Daoy (cell line): ENCODE measurements around the gene RNF17. TPM values are rescaled to one million over a fixed set of nuclear protein-coding genes. Genes with fewer than 3 reads are reported as not detected.
A peak's percentile ranks its signal among the peaks of the same experiment; 100 is the strongest.

Experiments used
- DNase-seq: peaks from one replicate; pipeline ENCODE4 v3.0.0-alpha.2; 2015; ENCODE audit warnings: low read depth
- total RNA-seq: library from RNA; depleted of rRNA; stranded (reverse); fragments of >200 nt; shearing (Covaris generic); gene quantifications from 2 replicates; pipeline ENCODE4 v1.2.3, GENCODE V29; 2014

RNF17 gene
- total RNA-seq, 1 experiment from 2014 or later = not detected

GRCh38 chr13:24894972-24895300, 131.0 kb downstream of the RNF17 start:
- no peak for DNase-seq

- DNase-seq = no peak
Measured at GRCh38 chr13:24896061-24896460, 132.1 kb downstream of the RNF17 start.

- DNase-seq = no peak
Measured at GRCh38 chr13:24897293-24897692, 133.3 kb downstream of the RNF17 start.

GRCh38 chr13:24899601-24900000, 135.6 kb downstream of the RNF17 start:
- no peak for DNase-seq

GRCh38 chr13:24900507-24900906, 136.5 kb downstream of the RNF17 start:
- no peak for DNase-seq

GRCh38 chr13:24905242-24905641, 141.3 kb downstream of the RNF17 start:
- DNase-seq = no peak

GRCh38 chr13:24906268-24906667, 142.3 kb downstream of the RNF17 start:
- DNase-seq = no peak

- DNase-seq = no peak
Measured at GRCh38 chr13:24910502-24911132, 146.6 kb downstream of the RNF17 start.

- peak; percentile 35 for DNase-seq
Measured at GRCh38 chr13:24911133-24911908, 147.4 kb downstream of the RNF17 start.

- DNase-seq = no peak
Measured at GRCh38 chr13:24916464-24916863, 152.5 kb downstream of the RNF17 start.

- DNase-seq = no peak
Measured at GRCh38 chr13:24921003-24921402, 157.0 kb downstream of the RNF17 start.

GRCh38 chr13:24921881-24922280, 157.9 kb downstream of the RNF17 start:
- no peak for DNase-seq

- DNase-seq = peak; percentile 37
Measured at GRCh38 chr13:24922387-24922744, 158.4 kb downstream of the RNF17 start.

GRCh38 chr13:24922745-24923591, 159.0 kb downstream of the RNF17 start:
- DNase-seq = peak; percentile 97

- no peak for DNase-seq
Measured at GRCh38 chr13:24925318-24926231, 161.6 kb downstream of the RNF17 start.

- DNase-seq = no peak
Measured at GRCh38 chr13:24927810-24928404, 163.9 kb downstream of the RNF17 start.

- DNase-seq = no peak
Measured at GRCh38 chr13:24929196-24929595, 165.2 kb downstream of the RNF17 start.
